Tibial nerve (tissue), 4 donors: ENCODE data around the gene BCORL1. TPM values are rescaled to one million over a fixed set of nuclear protein-coding genes. Genes with fewer than 3 reads are reported as not detected.

Source experiments
- DNase-seq, 2 donors: peaks; one replicate each; pipeline ENCODE4 v3.0.0-alpha.2; 2019; ENCODE audit warnings: low spot score in 2 of 2
- H3K27ac ChIP-seq, 4 donors: fragments of 200-600 bp; sonication (generic) in 3 of 4; one replicate each; pipeline ENCODE4 v1.5.1; 2017 to 2019; ENCODE audit warnings: mild to moderate bottlenecking in 1 of 4
- H3K27me3 ChIP-seq, 2 donors: fragments of 200-600 bp; sonication (generic) in 1 of 2; one replicate each; pipeline versions ENCODE4 v1.5.1 to v1.6.0; 2017 to 2019
- H3K36me3 ChIP-seq, 3 donors: fragments of 200-600 bp; sonication (generic); one replicate each; pipeline ENCODE4 v1.5.1; 2018 to 2019
- H3K4me1 ChIP-seq, 4 donors: fragments of 200-600 bp; sonication (generic) in 3 of 4; one replicate each; pipeline ENCODE4 v1.5.1; 2017 to 2019
- H3K4me3 ChIP-seq, 4 donors: fragments of 200-600 bp; sonication (generic) in 3 of 4; one replicate each; pipeline ENCODE4 v1.5.1; 2017 to 2019; ENCODE audit warnings: mild to moderate bottlenecking in 1 of 4, moderate library complexity in 1 of 4
- H3K9me3 ChIP-seq, 4 donors: fragments of 200-600 bp; sonication (generic) in 3 of 4; one replicate each; pipeline ENCODE4 v1.5.1; 2017 to 2019
- CTCF ChIP-seq, 5 experiments: fragments of 200-600 bp in 3 of 5; fragments of 450-650 bp in 2 of 5; sonication (generic) in 3 of 5; IDR thresholded peaks; one replicate each; pipeline ENCODE4 v1.5.1; 2016 to 2019; ENCODE audit warnings: antibody characterized with exemption in 5 of 5, mild to moderate bottlenecking in 3 of 5, moderate library complexity in 2 of 5
- EP300 ChIP-seq, 2 donors: sonication (generic); formaldehyde crosslinking; IDR thresholded peaks; one replicate each; pipeline ENCODE4 v1.6.1; 2017; ENCODE audit warnings: antibody characterized with exemption in 2 of 2, mild to moderate bottlenecking in 1 of 2
- POLR2A ChIP-seq, 2 donors: fragments of 450-650 bp; IDR thresholded peaks; one replicate each; pipeline ENCODE4 v1.6.1; 2017; ENCODE audit warnings: antibody characterized with exemption in 2 of 2, mild to moderate bottlenecking in 2 of 2, moderate library complexity in 2 of 2
- WGBS, 2 donors: methylation state at CpG; one replicate each; pipeline ENCODE4 v1.1.5; 2018; 5-methylcytosine and 5-hydroxymethylcytosine counted together
- total RNA-seq, 4 donors: library from RNA; depleted of rRNA; stranded (reverse); fragments of >200 nt; gene quantifications; one replicate each; pipeline ENCODE4 v1.1.0, GENCODE V29; 2016

Gene BCORL1
- total RNA-seq, result 10 to 100 TPM in 1 of 4 donors, 1 to 10 TPM in 3; 4.7 to 10.0 (median 9.0) TPM

DNA sequence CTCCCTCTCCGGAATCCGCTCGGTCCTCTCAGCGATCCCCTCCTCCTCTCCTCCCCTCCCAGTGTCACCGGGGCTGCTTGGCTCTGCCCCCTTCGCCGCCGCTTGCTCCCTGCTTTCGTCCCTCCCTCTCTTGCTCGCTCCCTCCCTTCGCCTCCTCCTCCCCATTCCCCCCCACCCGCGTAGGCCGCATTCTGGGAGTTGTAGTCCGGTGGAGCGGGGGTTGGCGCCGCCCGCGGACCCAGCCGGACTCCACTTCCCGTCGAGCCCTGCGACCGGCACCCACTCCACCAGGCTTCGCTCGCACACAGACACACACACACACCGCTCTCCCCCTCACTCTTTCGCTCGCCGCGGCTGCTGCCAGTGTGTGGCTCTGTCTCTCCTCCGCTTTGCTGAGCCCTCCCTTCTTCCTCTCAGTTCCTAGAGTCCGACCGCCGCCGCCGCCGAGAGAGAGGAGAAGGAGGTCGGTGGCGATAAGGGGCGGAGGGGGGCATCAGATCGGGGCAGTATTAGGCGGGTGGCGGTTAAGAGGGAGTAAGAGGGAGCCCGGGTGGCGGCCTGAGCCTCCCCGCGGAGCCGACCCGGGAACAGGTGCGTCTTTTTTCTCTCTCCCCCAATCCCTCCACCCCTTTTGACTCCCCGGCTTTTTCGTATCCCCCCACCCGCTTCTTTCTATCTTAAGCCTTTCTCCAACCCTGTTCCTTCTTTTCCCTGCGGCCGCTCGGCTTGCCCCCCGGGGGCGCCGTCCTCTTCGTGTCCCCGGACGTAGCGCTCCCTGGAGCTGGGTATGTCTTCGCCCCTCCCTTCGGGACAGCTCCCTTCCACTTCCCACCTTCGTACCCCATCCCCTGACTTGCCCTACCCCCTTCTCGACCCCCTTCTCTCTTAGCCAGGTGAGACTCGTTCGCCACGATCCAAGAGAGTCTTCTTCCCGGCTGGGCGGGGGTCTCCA lies at the start of gene BCORL1:
Gene BCORL1, plus strand, starts transcription at position 336 of the 952 bp plus-strand sequence. CDS start 22,597 bp downstream, outside the sequence.
- peak within 1 kb of the TSS in 2 of 4 donors; percentile 55 for H3K4me3 ChIP-seq

DNA sequence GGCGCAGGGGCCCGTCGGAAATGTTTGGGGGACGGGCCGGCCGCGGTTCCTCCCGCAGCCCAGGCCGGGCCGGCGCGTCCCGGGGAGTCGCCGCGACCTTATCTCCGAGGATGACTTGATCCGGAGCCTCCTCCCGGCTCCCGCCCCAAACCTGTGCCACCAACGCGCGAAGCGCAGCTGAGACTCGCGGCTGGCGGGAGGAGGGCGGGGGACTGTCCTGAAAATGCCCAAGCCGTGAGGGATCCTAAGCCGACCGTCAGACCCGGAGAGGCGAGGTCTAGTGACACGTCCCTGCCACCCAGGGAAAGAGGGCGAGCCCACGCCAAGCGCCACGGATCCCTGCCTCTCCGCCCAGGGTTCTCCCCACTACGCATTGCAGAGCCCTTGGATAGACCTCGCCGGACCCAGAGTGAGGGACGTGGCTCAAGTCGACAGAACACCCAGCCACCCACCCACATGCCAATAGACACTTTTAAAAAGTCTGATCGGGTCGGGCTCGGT lies 49.6 kb upstream of the BCORL1 start:
- WGBS, 2 donors, result 9 to 60% methylated on average over 12 to 25 of the region's 47 CpGs
- Histone ChIP-seq H3K36me3 (peaks cover 0 to 12% (median 0%) of the 10 kb centered on the region in 3 donors), H3K9me3 (no peaks in the 10 kb centered on the region), H3K27me3 (no peaks in the 10 kb centered on the region), H3K4me3 (peak overlapping the region; percentile 33 to 65 (median 42)), H3K4me1 (peaks cover 0 to 5% (median 0%) of the 10 kb centered on the region in 4 donors), H3K27ac (peak overlapping the region; percentile 39 to 93 (median 71))
- no peak for TF ChIP-seq POLR2A (IDR thresholded peaks at IDR 0.05)
- TF ChIP-seq EP300 (IDR thresholded peaks at IDR 0.05), result no peak
- no peak for TF ChIP-seq CTCF (IDR thresholded peaks at IDR 0.05)
- no peak for DNase-seq

More for the DNA sequence above, at the start of gene BCORL1:
- Histone ChIP-seq H3K4me1 (peaks cover 0 to 11% (median 0%) of the 10 kb centered on the region in 4 donors), H3K27ac (peak within 1 kb of the TSS in 3 of 4 donors; percentile 45 to 88 (median 75)), H3K9me3 (no peaks in the 10 kb centered on the region), H3K27me3 (no peaks in the 10 kb centered on the region), H3K36me3 (no peaks in the 10 kb centered on the region)
- 1 to 29% methylated on average over 57 to 74 of the region's 74 CpGs for WGBS, 2 donors
- TF ChIP-seq CTCF (IDR thresholded peaks at IDR 0.05) (no peak), POLR2A (IDR thresholded peaks at IDR 0.05) (peak; percentile 63 to 75), EP300 (IDR thresholded peaks at IDR 0.05) (peak in 1 of 2 donors; percentile 95)
- peak; percentile 80 to 82 for DNase-seq

GRCh38 chrX:129933700-129934099 lies 48.7 kb upstream of the BCORL1 start:
- Histone ChIP-seq H3K27ac (no peak overlapping the region), H3K9me3 (no peaks in the 10 kb centered on the region), H3K4me3 (no peak overlapping the region), H3K27me3 (no peaks in the 10 kb centered on the region), H3K36me3 (peaks cover 0 to 8% (median 0%) of the 10 kb centered on the region in 3 donors), H3K4me1 (peaks cover 0 to 5% (median 0%) of the 10 kb centered on the region in 4 donors)
- 60 to 69% methylated on average over 6 to 7 of the region's 7 CpGs for WGBS, 2 donors
- DNase-seq, result no peak
- TF ChIP-seq EP300 (IDR thresholded peaks at IDR 0.05), result no peak
- no peak for TF ChIP-seq CTCF (IDR thresholded peaks at IDR 0.05)
- TF ChIP-seq POLR2A (IDR thresholded peaks at IDR 0.05), result no peak

GRCh38 chrX:129934461-129934860 lies 48.0 kb upstream of the BCORL1 start:
- Histone ChIP-seq H3K4me3 (no peak overlapping the region), H3K27ac (no peak overlapping the region), H3K4me1 (peaks cover 0 to 5% (median 0%) of the 10 kb centered on the region in 4 donors), H3K9me3 (no peaks in the 10 kb centered on the region), H3K36me3 (peaks cover 0 to under 1% (median 0%) of the 10 kb centered on the region in 3 donors), H3K27me3 (no peaks in the 10 kb centered on the region)
- TF ChIP-seq POLR2A (IDR thresholded peaks at IDR 0.05), result no peak
- TF ChIP-seq CTCF (IDR thresholded peaks at IDR 0.05), result no peak
- no peak for TF ChIP-seq EP300 (IDR thresholded peaks at IDR 0.05)
- DNase-seq, result no peak
- 42 to 66% methylated on average over 10 of the region's 10 CpGs for WGBS, 2 donors

- no peak for DNase-seq
- Histone ChIP-seq H3K4me3 (no peak overlapping the region), H3K9me3 (no peaks in the 10 kb centered on the region), H3K36me3 (no peaks in the 10 kb centered on the region), H3K4me1 (peaks cover 0 to 5% (median 0%) of the 10 kb centered on the region in 4 donors), H3K27me3 (no peaks in the 10 kb centered on the region), H3K27ac (no peak overlapping the region)
- WGBS, 2 donors, result 78 to 89% methylated on average over 5 of the region's 5 CpGs
- TF ChIP-seq EP300 (IDR thresholded peaks at IDR 0.05) (no peak), CTCF (IDR thresholded peaks at IDR 0.05) (no peak), POLR2A (IDR thresholded peaks at IDR 0.05) (no peak)
These were observed 47.5 kb upstream of the BCORL1 start for GRCh38 chrX:129934952-129935351.
